Amniotic epithelial cell (primary cell): ENCODE results near the gene GABRB3.
A peak's percentile ranks its signal among the peaks of the same experiment; 100 is the strongest.

Source experiments
- DNase-seq: peaks from one replicate; pipeline ENCODE4 v3.0.0-alpha.2; 2010; ENCODE audit warnings: low read depth

Gene GABRB3

GRCh38 chr15:26628879-26629529 lies 143.9 kb downstream of the GABRB3 start:
- DNase-seq: peak; percentile 48

DNA sequence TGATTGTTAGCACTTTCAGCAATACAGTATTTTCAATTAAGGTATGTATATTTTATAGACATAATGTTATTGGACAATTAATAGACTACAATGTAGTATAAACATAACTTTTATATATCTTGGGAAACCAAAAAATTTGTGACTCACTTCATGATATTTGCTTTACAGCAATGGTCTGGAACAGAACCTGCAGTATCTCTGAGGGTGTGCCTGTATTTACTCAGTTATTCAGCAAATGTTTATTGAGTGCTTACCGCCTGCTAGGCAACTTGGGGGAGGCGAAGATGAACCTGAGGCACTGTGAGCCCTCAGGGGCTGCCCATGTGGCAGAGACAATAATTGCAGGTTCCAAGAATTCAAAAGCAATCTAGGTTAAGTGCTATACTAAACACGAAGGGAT lies 144.8 kb downstream of the GABRB3 start:
- DNase-seq: peak; percentile 2

DNA sequence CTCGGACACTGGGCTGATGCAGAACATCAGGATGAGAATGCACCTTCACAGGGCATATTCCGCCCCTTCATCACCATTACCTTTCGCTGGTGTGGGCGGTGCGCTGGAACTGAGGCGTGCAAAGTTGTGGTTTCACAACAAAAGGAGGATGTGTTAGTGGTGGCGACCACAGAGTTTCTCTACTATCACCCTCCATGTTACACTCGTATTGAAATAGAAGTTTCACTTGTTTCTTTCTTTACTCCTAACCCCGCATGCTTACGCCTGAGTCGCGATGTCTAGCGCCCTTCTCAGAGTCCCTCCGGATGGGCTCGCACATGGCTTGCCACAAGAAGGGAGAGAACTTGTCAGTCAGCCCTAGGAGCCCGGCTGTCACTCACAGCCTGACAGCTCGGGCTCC lies 148.7 kb downstream of the GABRB3 start:
- DNase-seq: no peak

- DNase-seq: no peak
Measured at GRCh38 chr15:26623071-26623470, 149.8 kb downstream of the GABRB3 start.

DNA sequence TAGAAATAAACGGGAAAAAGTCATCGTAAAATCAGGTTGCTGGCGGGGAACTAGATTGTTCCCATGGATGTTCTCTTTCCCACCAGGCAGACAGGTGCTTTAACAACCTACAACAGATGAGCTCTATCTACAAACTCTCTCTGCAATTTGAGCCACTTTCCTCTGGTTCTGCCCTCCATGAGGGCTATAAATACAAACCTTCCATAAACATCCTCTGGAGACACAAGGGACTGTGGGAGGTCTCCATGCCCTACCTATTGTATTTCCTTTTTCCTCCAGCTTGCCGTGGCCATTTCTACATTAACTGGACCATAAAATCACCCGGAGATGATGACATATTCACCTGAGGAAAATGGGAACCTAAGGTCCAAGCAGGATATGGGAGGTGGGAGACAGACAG lies 151.1 kb downstream of the GABRB3 start:
- no peak for DNase-seq

- DNase-seq: no peak
Measured at GRCh38 chr15:26620528-26621458, 152.1 kb downstream of the GABRB3 start.

DNA sequence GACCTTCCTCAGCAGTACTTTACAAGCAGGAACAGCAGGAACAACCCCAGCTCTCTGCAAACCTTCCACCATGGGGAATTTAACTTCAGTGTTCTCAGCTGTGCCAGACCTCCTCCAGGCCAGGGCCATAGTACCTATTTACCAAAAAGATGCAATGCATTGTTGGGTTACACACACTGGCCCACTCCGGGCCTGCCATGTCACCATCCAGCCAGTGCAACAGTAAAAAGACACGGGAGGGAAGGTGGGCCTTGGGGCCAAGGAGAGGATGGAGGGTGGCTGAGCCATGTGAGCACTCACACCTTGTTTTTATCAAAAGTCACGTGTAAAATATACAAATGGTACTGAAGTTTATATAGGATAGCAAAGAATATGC lies 157.0 kb downstream of the GABRB3 start:
- no peak for DNase-seq

GRCh38 chr15:26615188-26615926 lies 157.5 kb downstream of the GABRB3 start:
- DNase-seq: peak; percentile 51

- DNase-seq: peak; percentile 21
Measured at GRCh38 chr15:26614734-26615133, 158.1 kb downstream of the GABRB3 start.

DNA sequence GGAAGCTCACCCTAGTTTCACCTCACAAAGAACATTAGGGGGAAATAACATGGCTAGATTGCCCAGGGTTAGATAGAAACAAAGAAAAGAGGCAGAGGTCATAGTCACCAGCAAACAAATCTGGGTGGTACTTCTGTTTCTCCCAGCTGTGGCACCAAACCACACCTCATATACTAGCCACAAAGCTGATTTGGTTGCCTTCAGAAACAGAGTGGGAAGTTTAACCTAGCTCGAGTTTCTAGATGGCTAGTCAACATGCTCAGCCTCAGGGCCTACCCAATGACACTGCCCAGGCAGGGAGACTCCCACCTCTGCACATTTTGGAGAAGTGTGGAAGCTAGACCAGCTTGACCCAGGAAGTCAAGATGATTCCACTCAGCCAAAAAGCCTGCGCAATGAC lies 174.2 kb downstream of the GABRB3 start:
- DNase-seq: no peak

- DNase-seq: no peak
Measured at GRCh38 chr15:26595611-26596010, 177.3 kb downstream of the GABRB3 start.

DNA sequence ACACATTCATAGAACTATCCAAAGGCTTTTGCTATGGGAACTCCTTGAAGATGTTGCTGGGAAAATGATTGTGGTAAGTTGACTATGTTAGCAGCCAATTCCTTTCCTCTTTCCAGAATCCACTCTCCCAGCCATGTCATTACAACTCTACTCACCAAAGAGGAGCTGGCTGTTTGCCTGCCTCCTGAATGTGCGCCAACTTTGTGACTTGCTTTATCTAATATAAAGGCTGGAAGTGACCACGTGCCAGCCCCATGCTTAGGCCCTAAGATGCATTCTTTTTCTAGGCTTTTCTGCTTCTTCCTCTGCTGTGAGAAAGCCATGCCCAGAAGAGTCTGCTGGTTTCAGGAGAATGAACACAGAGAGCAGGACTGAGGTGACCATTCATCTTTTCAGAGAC lies 182.2 kb downstream of the GABRB3 start:
- no peak for DNase-seq

- no peak for DNase-seq
Measured at GRCh38 chr15:26582840-26583239, 190.0 kb downstream of the GABRB3 start.

- peak; percentile 1 for DNase-seq
Measured at GRCh38 chr15:26580943-26581342, 191.9 kb downstream of the GABRB3 start.

GRCh38 chr15:26572602-26573350 lies 200.1 kb downstream of the GABRB3 start:
- peak; percentile 7 for DNase-seq

DNA sequence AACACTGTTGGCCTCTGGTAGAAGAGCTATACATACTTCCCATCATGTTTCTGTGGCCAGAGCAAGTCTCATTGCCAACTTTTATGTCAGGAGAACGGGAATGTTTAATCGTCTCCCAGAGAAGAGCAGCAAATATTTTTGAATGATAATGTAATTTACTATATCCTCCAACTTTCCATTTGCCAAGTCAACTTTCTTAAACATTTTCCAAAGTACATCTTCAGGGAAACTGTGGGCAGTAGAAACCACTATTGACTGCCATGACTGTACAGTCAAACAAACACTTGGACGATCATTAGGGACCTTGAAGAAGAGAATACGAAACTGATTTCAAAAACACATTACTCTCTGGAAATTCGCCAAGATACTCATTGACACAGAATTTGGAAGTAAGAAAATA lies 201.5 kb downstream of the GABRB3 start:
- DNase-seq: no peak

DNA sequence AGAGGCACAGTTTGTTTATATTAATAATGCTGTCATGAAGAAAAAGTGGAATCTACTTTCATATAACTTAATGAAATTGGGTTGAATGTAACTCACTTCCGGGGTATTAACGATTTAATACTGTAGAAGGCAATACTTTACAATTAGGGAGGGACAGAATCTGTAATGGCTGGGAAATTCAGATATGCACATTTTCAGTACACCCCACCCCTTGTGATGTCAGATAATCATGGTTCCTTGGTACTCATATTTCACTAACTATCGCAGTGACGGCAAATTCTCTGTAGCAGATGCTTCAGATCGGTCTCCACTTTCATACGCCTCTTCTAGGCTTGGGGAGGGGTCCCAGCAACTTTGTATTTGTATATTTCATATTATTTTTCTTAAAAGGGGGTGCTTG lies 207.3 kb downstream of the GABRB3 start:
- no peak for DNase-seq

DNA sequence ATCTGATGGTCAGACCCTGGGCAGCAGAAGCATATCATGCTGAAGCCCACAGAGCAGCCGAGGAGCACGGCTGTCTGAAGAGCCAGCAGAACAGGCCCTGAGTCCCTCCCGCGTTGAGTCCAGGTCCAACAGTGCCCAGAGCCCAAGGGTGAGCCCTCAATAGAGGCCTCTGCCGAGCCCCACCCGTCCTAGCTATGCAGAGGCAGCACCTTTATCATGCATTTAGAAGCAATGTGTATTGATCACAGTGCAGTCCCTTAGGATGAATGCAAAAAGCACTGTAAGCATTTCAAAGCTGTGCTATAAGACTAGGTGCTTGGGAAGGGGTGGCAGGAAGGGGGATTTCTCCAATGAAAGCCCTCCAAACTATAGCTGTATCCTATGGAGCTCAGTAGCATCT lies 208.5 kb downstream of the GABRB3 start:
- no peak for DNase-seq

DNA sequence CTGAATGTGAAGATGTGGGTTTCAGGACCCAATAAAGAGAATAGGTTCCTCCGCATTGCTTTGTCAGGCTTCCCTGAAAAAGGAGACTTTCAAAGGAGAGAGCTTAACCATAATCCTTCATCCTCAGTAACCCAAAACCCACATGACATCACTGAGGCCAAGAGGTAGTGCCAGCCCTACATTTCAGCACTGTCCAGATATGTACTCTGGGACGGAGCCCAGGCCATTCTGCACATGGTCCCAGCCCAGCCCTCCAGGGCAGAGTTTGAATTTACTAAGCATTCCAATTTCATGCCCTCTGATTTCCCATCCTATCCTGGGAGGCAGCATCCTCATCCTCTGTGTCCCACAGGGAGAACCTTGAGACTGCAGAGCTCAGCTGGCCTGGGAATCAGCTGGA lies 210.5 kb downstream of the GABRB3 start:
- no peak for DNase-seq

DNA sequence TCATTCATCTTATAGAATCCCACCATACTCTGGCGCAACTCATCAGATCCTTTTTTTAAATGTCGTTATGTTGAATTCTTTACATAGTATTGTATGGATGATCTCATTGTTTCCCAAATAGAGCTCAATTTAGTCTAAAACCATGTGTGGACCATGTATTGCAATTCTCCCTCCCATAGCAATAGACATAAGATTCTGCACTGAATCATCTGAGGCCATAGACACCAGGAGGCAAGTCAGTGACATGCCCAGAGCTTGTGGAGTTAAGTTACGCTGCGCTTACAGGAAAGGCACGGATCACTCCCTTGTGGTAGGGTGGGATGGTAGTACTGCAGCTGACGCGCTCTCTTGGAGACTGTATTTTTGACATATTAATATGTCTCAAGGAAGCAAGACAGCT lies 211.0 kb downstream of the GABRB3 start:
- no peak for DNase-seq

- DNase-seq: no peak
Measured at GRCh38 chr15:26561130-26561529, 211.7 kb downstream of the GABRB3 start.

DNA sequence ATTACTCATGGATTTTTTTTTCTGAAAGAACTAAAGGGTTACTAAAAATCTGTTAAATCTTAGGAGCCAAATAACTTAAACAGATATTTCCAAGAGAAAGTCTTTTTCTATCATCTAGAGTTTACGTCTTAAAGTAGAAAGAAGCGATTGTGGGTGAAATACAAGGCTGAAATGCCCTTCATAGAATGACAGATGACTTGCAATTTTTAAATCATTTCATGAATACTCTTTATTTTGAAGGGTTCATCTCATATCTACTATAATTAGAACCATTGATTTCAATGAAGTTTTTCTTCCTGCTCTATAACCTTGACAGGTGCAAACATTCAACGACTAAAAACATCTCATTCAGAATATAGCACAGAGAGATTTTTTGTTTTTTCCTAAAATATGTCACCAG lies 217.0 kb downstream of the GABRB3 start:
- no peak for DNase-seq
